IMR-90 (cell line): ENCODE results near the gene TPSG1. TPM values are rescaled to one million over a fixed set of nuclear protein-coding genes. Genes with fewer than 3 reads are reported as not detected.

Source experiments
- ATAC-seq: fragments of 200-7000 bp; cut with Tn5 transposase; 2 replicates; pipeline ENCODE4 v1.9.1; 2020; ENCODE audit warnings: low read depth, mild to moderate bottlenecking, moderate library complexity
- BruUV-seq: library from RNA; stranded (reverse); fragments of 400-500 nt; replicated peaks from 2 replicates; lab custom pipeline; 2021; lab: Mats Ljungman, UMichigan
- CTCF ChIA-PET: fragments of 300-600 bp; formaldehyde crosslinking; extraction: SDS; loops from one replicate; lab custom pipeline; 2021; ENCODE audit warnings: antibody characterized with exemption; lab: Yijun Ruan, JAX
- POLR2A ChIA-PET: fragments of 300-600 bp; sonication (Branson Sonifier 250); formaldehyde crosslinking; loops from one replicate; lab custom pipeline; 2022; ENCODE audit warnings: antibody characterized with exemption; ENCODE audit not compliant: unreplicated experiment; lab: Charles Lee
- DNase-seq: peaks from one replicate; pipeline ENCODE4 v3.0.0; 2013
- H2AFZ ChIP-seq: replicated peaks from 2 replicates; pipeline ENCODE3; 2013; ENCODE audit warnings: low read length, mild to moderate bottlenecking; ENCODE audit not compliant: poor library complexity
- H2AK5ac ChIP-seq: 2 replicates; pipeline ENCODE4 v1.6.1; 2013; ENCODE audit warnings: low read depth, low read length, inconsistent platforms
- H2AK9ac ChIP-seq: replicated peaks from 2 replicates; pipeline ENCODE3; 2013; ENCODE audit warnings: mild to moderate bottlenecking, low read depth, low read length, moderate library complexity; ENCODE audit not compliant: poor library complexity
- H2BK120ac ChIP-seq: 2 replicates; pipeline ENCODE4 v1.6.1; 2013; ENCODE audit warnings: low read depth, low read length, inconsistent platforms
- H2BK15ac ChIP-seq: 3 replicates; pipeline ENCODE4 v1.6.1; 2013; ENCODE audit warnings: low read depth, low read length, inconsistent platforms
- H2BK20ac ChIP-seq: 2 replicates; pipeline ENCODE4 v1.6.1; 2013; ENCODE audit warnings: low read depth, mild to moderate bottlenecking, inconsistent platforms, low read length, moderate library complexity
- H2BK5ac ChIP-seq: 2 replicates; pipeline ENCODE4 v1.6.1; 2013; ENCODE audit warnings: mild to moderate bottlenecking, low read depth, low read length, inconsistent platforms; ENCODE audit not compliant: poor library complexity, severe bottlenecking
- H3K14ac ChIP-seq: replicated peaks from 2 replicates; pipeline ENCODE4 v1.6.1; 2013; ENCODE audit warnings: low read depth, low read length, inconsistent platforms
- H3K18ac ChIP-seq: 2 replicates; pipeline ENCODE4 v1.6.1; 2013; ENCODE audit warnings: low read depth, low read length, control low read depth
- H3K23ac ChIP-seq: 2 replicates; pipeline ENCODE4 v1.6.1; 2013; ENCODE audit warnings: low read depth, low read length, inconsistent platforms
- H3K27ac ChIP-seq: 2 replicates; pipeline ENCODE4 v1.5.1; 2013; ENCODE audit warnings: mild to moderate bottlenecking, control low read depth, low read length; ENCODE audit not compliant: insufficient read depth
- H3K27me3 ChIP-seq: 2 replicates; pipeline ENCODE4 v1.6.1; 2013; ENCODE audit warnings: low read length; ENCODE audit not compliant: control insufficient read depth, insufficient read depth
- H3K36me3 ChIP-seq: 2 replicates; pipeline ENCODE4 v1.6.1; 2013; ENCODE audit warnings: low read length, mixed read lengths; ENCODE audit not compliant: control insufficient read depth, insufficient read depth
- H3K4ac ChIP-seq: 2 replicates; pipeline ENCODE4 v1.6.1; 2013; ENCODE audit warnings: low read depth, low read length, inconsistent platforms
- H3K4me1 ChIP-seq: 2 replicates; pipeline ENCODE4 v1.6.1; 2013; ENCODE audit warnings: low read length, mixed read lengths; ENCODE audit not compliant: control insufficient read depth, insufficient read depth
- H3K4me2 ChIP-seq: 2 replicates; pipeline ENCODE4 v1.6.1; 2013; ENCODE audit warnings: low read depth, mild to moderate bottlenecking, control low read depth, low read length, moderate library complexity
- H3K4me3 ChIP-seq: 2 replicates; pipeline ENCODE4 v1.5.1; 2013; ENCODE audit warnings: low read depth, mild to moderate bottlenecking, control low read depth, low read length, moderate library complexity; ENCODE audit not compliant: insufficient read depth
- H3K56ac ChIP-seq: 2 replicates; pipeline ENCODE4 v1.6.1; 2013; ENCODE audit warnings: low read length, inconsistent platforms; ENCODE audit not compliant: insufficient read depth; ENCODE audit errors: extremely low read depth
- H3K79me1 ChIP-seq, 2 experiments: 2 replicates each; pipeline ENCODE4 v1.6.1; 2013; ENCODE audit warnings: low read length in 2 of 2, inconsistent platforms in 1 of 2, low read depth in 1 of 2
- H3K9ac ChIP-seq: 2 replicates; pipeline ENCODE4 v1.6.1; 2013; ENCODE audit warnings: low read depth, low read length, control low read depth
- H3K9me1 ChIP-seq: 2 replicates; pipeline ENCODE4 v1.6.1; 2013; ENCODE audit warnings: low read length, inconsistent platforms; ENCODE audit not compliant: insufficient read depth
- H3K9me3 ChIP-seq: 2 replicates; pipeline ENCODE4 v1.6.1; 2013; ENCODE audit warnings: low read length; ENCODE audit not compliant: control insufficient read depth, insufficient read depth
- H4K20me1 ChIP-seq: 2 replicates; pipeline ENCODE4 v1.6.1; 2013; ENCODE audit warnings: low read length, inconsistent platforms; ENCODE audit not compliant: insufficient read depth
- H4K5ac ChIP-seq: 2 replicates; pipeline ENCODE4 v1.6.1; 2013; ENCODE audit warnings: mild to moderate bottlenecking, low read depth, low read length, control low read depth
- H4K8ac ChIP-seq, 2 experiments: 2 replicates each; pipeline ENCODE4 v1.6.1; 2013; ENCODE audit warnings: low read depth in 2 of 2, low read length in 2 of 2, control low read depth in 1 of 2, inconsistent platforms in 1 of 2
- H4K91ac ChIP-seq: 2 replicates; pipeline ENCODE4 v1.6.1; 2013; ENCODE audit warnings: low read depth, low read length, inconsistent platforms; ENCODE audit not compliant: insufficient read depth
- FOS ChIP-seq: fragments of 150-350 bp; IDR thresholded peaks from 2 replicates; pipeline ENCODE4 v1.6.1; 2016; ENCODE audit warnings: low read depth, low read length
- RFX5 ChIP-seq: IDR thresholded peaks from 2 replicates; pipeline ENCODE4 v1.8.0; 2012; ENCODE audit warnings: low read depth, mild to moderate bottlenecking, low read length, moderate library complexity
- WGBS, 2 experiments: methylation state at CpG; one replicate each; pipeline versions ENCODE4 v1.1.5 to v1.1.7; 2013; ENCODE audit warnings: missing lambda C conversion rate in 2 of 2; ENCODE audit not compliant: insufficient read length in 1 of 2; ENCODE audit errors: extremely low coverage in 2 of 2; 5-methylcytosine and 5-hydroxymethylcytosine counted together
- dilution Hi-C: fragments of 300-500 bp; cut with HindIII; formaldehyde crosslinking; loops from one replicate; pipeline ENCODE4 v1.14.3; 2018; ENCODE audit warnings: low sequenced_read_pairs; ENCODE audit not compliant: unreplicated experiment
- in situ Hi-C: fragments of 300-500 bp; cut with MboI; formaldehyde crosslinking; loops from 3 replicates; pipeline ENCODE4 v1.14.3; 2019; ENCODE audit warnings: low sequenced_read_pairs, inconsistent platforms, mixed read lengths
- intact Hi-C: fragments of 100-400 bp; cut with micrococcal nuclease; formaldehyde crosslinking; loops from 2 replicates; pipeline ENCODE4 v1.10.0; 2022
- polyA plus RNA-seq, 3 experiments: library from polyadenylated mRNA; depleted of rRNA; stranded (reverse); fragments of >200 nt; gene quantifications; 2 replicates each; pipeline ENCODE4 v1.2.3, GENCODE V29; 2012; ENCODE audit warnings: low replicate concordance in 1 of 3
- total RNA-seq: library from RNA; depleted of rRNA; stranded (reverse); fragments of >200 nt; gene quantifications from 2 replicates; pipeline ENCODE4 v1.2.3, GENCODE V29; 2012

TPSG1 gene
- total and polyA plus RNA-seq, 2 of the 4 experiments (the other 2 are of a cell fraction), result not detected

- dilution Hi-C loops, result no loop called here
- Histone ChIP-seq H3K36me3 (no peaks in the 10 kb centered on the region), H4K20me1 (no peaks in the 10 kb centered on the region; the same call in 1 of the 2 replicates), H3K4me2 (no peak overlapping the region), H3K4me3 (no peak overlapping the region), H2BK20ac (no peak overlapping the region), H3K9ac (no peak overlapping the region), H2BK5ac (no peak overlapping the region), H4K8ac (no peak overlapping the region), H3K18ac (no peak overlapping the region), H3K4ac (no peak overlapping the region), H4K91ac (no peak overlapping the region), H3K23ac (no peak overlapping the region), H2BK120ac (no peak overlapping the region), H2AFZ (no peak overlapping the region), H3K9me3 (no peaks in the 10 kb centered on the region), H2AK5ac (no peak overlapping the region), H3K79me1 (no peaks in the 10 kb centered on the region), H3K9me1 (peaks cover 4% of the 10 kb centered on the region; the same call in 1 of the 2 replicates), H3K14ac (no peak overlapping the region), H3K27me3 (peaks cover 44% of the 10 kb centered on the region), H3K4me1 (no peaks in the 10 kb centered on the region), H3K27ac (no peak overlapping the region), H3K56ac (no peak overlapping the region), H2AK9ac (no peak overlapping the region), H4K5ac (no peak overlapping the region), H2BK15ac (no peak overlapping the region)
- WGBS, 2 experiments, result 68% methylated on average over 12 of the region's 15 CpGs; no CpG with 5 or more reads in 1 of the 2 experiments
- intact Hi-C loops, result no loop called here
- in situ Hi-C loops, result no loop called here
- no peak for DNase-seq
- no peak for TF ChIP-seq FOS
- TF ChIP-seq RFX5, result no peak
- BruUV-seq, result no TSS peak
- ChIA-PET CTCF (no interaction called here), POLR2A (no interaction called here)
- ATAC-seq, result no peak
These were observed 38.7 kb upstream of the TPSG1 start for GRCh38 chr16:1263591-1264344.
